Measurements from ENCODE around the gene WDR27.
A peak's percentile ranks its signal among the peaks of the same experiment; 100 is the strongest.

The WDR27 gene

GRCh38 chr6:169501777-169502313 is 200.0 kb downstream of the WDR27 start:
- Histone ChIP-seq H2BK5ac (ENCODE audit: low read depth, low read length, poor library complexity, severe bottlenecking) (no peak overlapping the region), H2AFZ (ENCODE audit: low read depth, low read length) (no peak overlapping the region), H3K18ac (ENCODE audit: low read depth in 1 of 2, low read length in 2 of 2) (no peak overlapping the region), H4K8ac (ENCODE audit: low read length) (no peak overlapping the region), H2BK120ac (ENCODE audit: low read depth, low read length) (no peak overlapping the region), H3K23ac (ENCODE audit: low read length in 2 of 2) (no peak overlapping the region), H3K4ac (ENCODE audit: low read depth in 1 of 2, low read length in 2 of 2) (no peak overlapping the region), H4K91ac (ENCODE audit: low read length) (no peak overlapping the region), H3K4me2 (ENCODE audit: low read length, poor library complexity, severe bottlenecking) (no peak overlapping the region), H3K36me3 (ENCODE audit: control insufficient read depth in 1 of 2, insufficient read depth in 2 of 2, low read depth in 1 of 2, low read length in 2 of 2) (peaks cover 0 to 3% of the 10 kb centered on the region in 2 experiments), H3K9me3 (ENCODE audit: control insufficient read depth, low read length) (peaks cover 14% of the 10 kb centered on the region), H3K9ac (ENCODE audit: low read length) (no peak overlapping the region), H2BK12ac (ENCODE audit: low read length in 2 of 2) (no peak overlapping the region), H2BK15ac (ENCODE audit: low read depth, poor library complexity, severe bottlenecking) (no peak overlapping the region), H2AK5ac (ENCODE audit: low read length, severe bottlenecking) (no peak overlapping the region), H3K27me3 (ENCODE audit: control insufficient read depth in 1 of 2, insufficient read depth in 1 of 2, low read length in 2 of 2) (no peaks in the 10 kb centered on the region), H3K27ac (ENCODE audit: low read length, poor library complexity, severe bottlenecking) (no peak overlapping the region), H3K79me1 (replicated peaks; ENCODE audit: low read length, poor library complexity, severe bottlenecking) (no peaks in the 10 kb centered on the region), H3K14ac (ENCODE audit: low read length in 2 of 2) (no peak overlapping the region), H3K4me1 (ENCODE audit: control insufficient read depth, insufficient read depth, low read depth, low read length) (no peaks in the 10 kb centered on the region), H3K4me3 (ENCODE audit: insufficient read depth in 1 of 2, low read depth in 1 of 2, low read length in 2 of 2) (no peak overlapping the region)
- 95% methylated on average over 31 of the region's 32 CpGs for WGBS
- DNase-seq: no peak

- Histone ChIP-seq H3K14ac (ENCODE audit: low read length in 2 of 2) (no peak overlapping the region), H3K4me1 (ENCODE audit: control insufficient read depth, insufficient read depth, low read depth, low read length) (no peaks in the 10 kb centered on the region), H2AK5ac (ENCODE audit: low read length, severe bottlenecking) (no peak overlapping the region), H3K4me2 (ENCODE audit: low read length, poor library complexity, severe bottlenecking) (no peak overlapping the region), H4K91ac (ENCODE audit: low read length) (no peak overlapping the region), H3K27me3 (ENCODE audit: control insufficient read depth in 1 of 2, insufficient read depth in 1 of 2, low read length in 2 of 2) (no peaks in the 10 kb centered on the region), H3K18ac (ENCODE audit: low read depth in 1 of 2, low read length in 2 of 2) (no peak overlapping the region), H3K27ac (ENCODE audit: low read length, poor library complexity, severe bottlenecking) (no peak overlapping the region), H4K8ac (ENCODE audit: low read length) (no peak overlapping the region), H2BK5ac (ENCODE audit: low read depth, low read length, poor library complexity, severe bottlenecking) (no peak overlapping the region), H3K9ac (ENCODE audit: low read length) (no peak overlapping the region), H3K9me3 (ENCODE audit: control insufficient read depth, low read length) (peaks cover 21% of the 10 kb centered on the region), H2BK120ac (ENCODE audit: low read depth, low read length) (no peak overlapping the region), H3K4me3 (ENCODE audit: insufficient read depth in 1 of 2, low read depth in 1 of 2, low read length in 2 of 2) (no peak overlapping the region), H3K23ac (ENCODE audit: low read length in 2 of 2) (no peak overlapping the region), H2BK12ac (ENCODE audit: low read length in 2 of 2) (no peak overlapping the region), H2AFZ (ENCODE audit: low read depth, low read length) (no peak overlapping the region), H2BK15ac (ENCODE audit: low read depth, poor library complexity, severe bottlenecking) (no peak overlapping the region), H3K79me1 (replicated peaks; ENCODE audit: low read length, poor library complexity, severe bottlenecking) (no peaks in the 10 kb centered on the region), H3K36me3 (ENCODE audit: control insufficient read depth in 1 of 2, insufficient read depth in 2 of 2, low read depth in 1 of 2, low read length in 2 of 2) (peaks cover 0 to 3% of the 10 kb centered on the region in 2 experiments), H3K4ac (ENCODE audit: low read depth in 1 of 2, low read length in 2 of 2) (no peak overlapping the region)
- WGBS: 94% methylated on average over 10 of the region's 11 CpGs
- no peak for DNase-seq
These were observed 200.7 kb downstream of the WDR27 start for GRCh38 chr6:169501128-169501527.

DNA sequence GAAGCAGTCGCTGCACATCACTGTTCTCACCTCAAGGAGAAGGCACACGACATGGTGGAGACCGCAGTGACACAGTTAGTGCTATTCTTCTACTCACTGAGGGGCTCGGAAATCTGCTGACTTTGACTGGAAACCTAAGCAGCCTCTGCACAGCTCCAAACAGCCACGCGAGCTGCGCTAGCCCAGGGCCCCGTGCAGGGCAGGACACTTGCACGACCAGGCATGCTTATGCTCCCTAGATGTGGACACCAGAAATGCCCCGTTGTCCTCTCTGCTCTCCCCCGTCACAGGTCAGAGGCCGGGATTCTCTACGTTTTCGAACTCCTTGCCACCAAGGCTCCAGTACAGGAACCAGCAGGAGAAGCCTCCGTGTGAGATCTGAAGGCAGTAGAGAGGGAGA is 201.1 kb downstream of the WDR27 start:
- Histone ChIP-seq H2BK5ac (ENCODE audit: low read depth, low read length, poor library complexity, severe bottlenecking) (no peak overlapping the region), H3K36me3 (ENCODE audit: control insufficient read depth in 1 of 2, insufficient read depth in 2 of 2, low read depth in 1 of 2, low read length in 2 of 2) (peaks cover 0 to 3% of the 10 kb centered on the region in 2 experiments), H2BK12ac (ENCODE audit: low read length in 2 of 2) (no peak overlapping the region), H2AFZ (ENCODE audit: low read depth, low read length) (no peak overlapping the region), H3K23ac (ENCODE audit: low read length in 2 of 2) (no peak overlapping the region), H3K9me3 (ENCODE audit: control insufficient read depth, low read length) (peaks cover 25% of the 10 kb centered on the region), H3K14ac (ENCODE audit: low read length in 2 of 2) (no peak overlapping the region), H3K27me3 (ENCODE audit: control insufficient read depth in 1 of 2, insufficient read depth in 1 of 2, low read length in 2 of 2) (no peaks in the 10 kb centered on the region), H4K8ac (ENCODE audit: low read length) (no peak overlapping the region), H3K9ac (ENCODE audit: low read length) (no peak overlapping the region), H2BK15ac (ENCODE audit: low read depth, poor library complexity, severe bottlenecking) (no peak overlapping the region), H2BK120ac (ENCODE audit: low read depth, low read length) (no peak overlapping the region), H3K4me3 (ENCODE audit: insufficient read depth in 1 of 2, low read depth in 1 of 2, low read length in 2 of 2) (no peak overlapping the region), H3K27ac (ENCODE audit: low read length, poor library complexity, severe bottlenecking) (no peak overlapping the region), H3K18ac (ENCODE audit: low read depth in 1 of 2, low read length in 2 of 2) (no peak overlapping the region), H4K91ac (ENCODE audit: low read length) (no peak overlapping the region), H3K4me1 (ENCODE audit: control insufficient read depth, insufficient read depth, low read depth, low read length) (no peaks in the 10 kb centered on the region), H3K4ac (ENCODE audit: low read depth in 1 of 2, low read length in 2 of 2) (no peak overlapping the region), H3K79me1 (replicated peaks; ENCODE audit: low read length, poor library complexity, severe bottlenecking) (no peaks in the 10 kb centered on the region), H3K4me2 (ENCODE audit: low read length, poor library complexity, severe bottlenecking) (no peak overlapping the region), H2AK5ac (ENCODE audit: low read length, severe bottlenecking) (no peak overlapping the region)
- 93% methylated on average over 15 of the region's 15 CpGs for WGBS
- no peak for DNase-seq

DNA sequence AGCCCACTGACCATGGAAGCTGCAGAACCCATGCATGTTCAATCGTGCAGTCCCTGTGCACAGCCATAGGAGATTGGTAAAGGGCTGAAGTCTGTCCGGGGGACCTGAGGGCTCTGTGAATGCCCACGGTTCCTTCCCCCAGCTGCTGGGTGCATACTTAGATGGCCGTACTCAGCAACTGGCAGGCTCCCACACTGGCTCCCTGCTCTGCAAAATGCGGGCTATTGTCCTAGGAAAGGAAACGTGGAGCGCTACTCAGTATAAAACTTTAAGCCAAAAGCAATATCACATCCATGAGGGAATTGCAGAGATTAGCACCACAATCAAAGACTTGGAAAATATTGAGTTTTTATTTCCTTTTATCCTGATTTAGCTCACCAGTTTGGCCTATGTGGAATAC is 202.0 kb downstream of the WDR27 start:
- H3K4me2 ChIP-seq (ENCODE audit: low read length, poor library complexity, severe bottlenecking): no peak overlapping the region
- H3K79me1 ChIP-seq (replicated peaks; ENCODE audit: low read length, poor library complexity, severe bottlenecking): no peaks in the 10 kb centered on the region
- H4K91ac ChIP-seq (ENCODE audit: low read length): no peak overlapping the region
- H2BK120ac ChIP-seq (ENCODE audit: low read depth, low read length): no peak overlapping the region
- H2AK5ac ChIP-seq (ENCODE audit: low read length, severe bottlenecking): no peak overlapping the region
- H2AFZ ChIP-seq (ENCODE audit: low read depth, low read length): no peak overlapping the region
- no peaks in the 10 kb centered on the region for H3K4me1 ChIP-seq (ENCODE audit: control insufficient read depth, insufficient read depth, low read depth, low read length)
- WGBS: 96% methylated on average over 5 of the region's 7 CpGs
- H4K8ac ChIP-seq (ENCODE audit: low read length): no peak overlapping the region
- H2BK15ac ChIP-seq (ENCODE audit: low read depth, poor library complexity, severe bottlenecking): no peak overlapping the region
- no peak overlapping the region for H3K27ac ChIP-seq (ENCODE audit: low read length, poor library complexity, severe bottlenecking)
- no peak overlapping the region for H3K4ac ChIP-seq (ENCODE audit: low read depth in 1 of 2, low read length in 2 of 2)
- no peak overlapping the region for H3K23ac ChIP-seq (ENCODE audit: low read length in 2 of 2)
- no peak overlapping the region for H2BK12ac ChIP-seq (ENCODE audit: low read length in 2 of 2)
- H3K36me3 ChIP-seq (ENCODE audit: control insufficient read depth in 1 of 2, insufficient read depth in 2 of 2, low read depth in 1 of 2, low read length in 2 of 2): peaks cover 0 to 3% of the 10 kb centered on the region in 2 experiments
- H3K4me3 ChIP-seq (ENCODE audit: insufficient read depth in 1 of 2, low read depth in 1 of 2, low read length in 2 of 2): peak overlapping the region in 1 of 2 experiments; percentile 8
- peaks cover 25% of the 10 kb centered on the region for H3K9me3 ChIP-seq (ENCODE audit: control insufficient read depth, low read length)
- H3K14ac ChIP-seq (ENCODE audit: low read length in 2 of 2): no peak overlapping the region
- no peaks in the 10 kb centered on the region for H3K27me3 ChIP-seq (ENCODE audit: control insufficient read depth in 1 of 2, insufficient read depth in 1 of 2, low read length in 2 of 2)
- no peak overlapping the region for H3K9ac ChIP-seq (ENCODE audit: low read length)
- H2BK5ac ChIP-seq (ENCODE audit: low read depth, low read length, poor library complexity, severe bottlenecking): no peak overlapping the region
- DNase-seq: no peak
- H3K18ac ChIP-seq (ENCODE audit: low read depth in 1 of 2, low read length in 2 of 2): no peak overlapping the region
